ENCODE results near the gene EFCAB9. TPM values are rescaled to one million over a fixed set of nuclear protein-coding genes. Genes with fewer than 3 reads are reported as not detected.

Gene EFCAB9
- total RNA-seq, 1 experiment from 2014 or later = not detected

- Histone ChIP-seq H3K27me3 (ENCODE audit: insufficient read depth, low read length) (no peaks in the 10 kb centered on the region), H3T11ph (ENCODE audit: low read length) (no peak overlapping the region), H4K91ac (ENCODE audit: insufficient read length, low read depth, low read length) (no peak overlapping the region), H2BK5ac (ENCODE audit: insufficient read length, low read length) (no peak overlapping the region), H2AK5ac (ENCODE audit: insufficient read length, low read length) (no peak overlapping the region), H3K56ac (ENCODE audit: insufficient read length, low read depth, low read length) (no peak overlapping the region), H2BK20ac (ENCODE audit: low read depth, low read length, poor library complexity, severe bottlenecking) (no peak overlapping the region), H4K20me1 (ENCODE audit: control insufficient read depth, insufficient read depth, insufficient read length) (no peaks in the 10 kb centered on the region), H3K4ac (ENCODE audit: low read depth, low read length) (no peak overlapping the region), H3K9me3 (ENCODE audit: control insufficient read depth, low read depth, low read length) (no peaks in the 10 kb centered on the region), H2BK15ac (ENCODE audit: low read depth, low read length) (no peak overlapping the region), H4K8ac (replicated peaks; ENCODE audit: insufficient read length, low read depth, low read length) (no peak overlapping the region), H3K4me2 (ENCODE audit: insufficient read depth, insufficient read length, low read length) (no peak overlapping the region), H3K18ac (ENCODE audit: insufficient read length, low read depth, low read length) (no peak overlapping the region), H2BK12ac (ENCODE audit: insufficient read length, low read depth, low read length) (no peak overlapping the region), H2BK120ac (ENCODE audit: low read depth, low read length, poor library complexity, severe bottlenecking) (no peak overlapping the region), H4K5ac (ENCODE audit: insufficient read length, low read depth, low read length) (no peak overlapping the region), H3K4me1 (ENCODE audit: insufficient read depth, low read length) (no peaks in the 10 kb centered on the region), H3K9ac (ENCODE audit: extremely low read depth, insufficient read length, low read length) (no peak overlapping the region), H3K14ac (ENCODE audit: insufficient read depth, low read length) (no peak overlapping the region; the same call in 1 of the 2 replicates), H2AFZ (ENCODE audit: low read length) (no peak overlapping the region), H3K23me2 (ENCODE audit: insufficient read length, low read depth, low read length, poor library complexity, severe bottlenecking) (no peaks in the 10 kb centered on the region), H3K23ac (ENCODE audit: insufficient read length, low read depth, low read length) (no peak overlapping the region), H3K79me2 (ENCODE audit: insufficient read depth, low read length) (no peaks in the 10 kb centered on the region), H3K79me1 (ENCODE audit: insufficient read depth, low read depth, low read length, poor library complexity, severe bottlenecking) (no peaks in the 10 kb centered on the region), H3K27ac (ENCODE audit: insufficient read length, low read depth, low read length) (no peak overlapping the region)
- Mint-ChIP-seq H3K4me3 (no peak overlapping the region), H3K36me3 (ENCODE audit: insufficient read depth in 1 of 3, low read depth in 3 of 3) (peaks cover 0 to 2% (median 0%) of the 10 kb centered on the region in 3 experiments; a peak in 1 of 7 replicates), H3K4me1 (peaks cover 18% of the 10 kb centered on the region in 2 experiments), H3K9me3 (no peaks in the 10 kb centered on the region), H3K27me3 (ENCODE audit: low read depth) (no peaks in the 10 kb centered on the region), H3K27ac (peak overlapping the region in 2 of 3 experiments; percentile 39 to 52; a peak in 2 of 7 replicates)
- TF ChIP-seq, protein P1, sequence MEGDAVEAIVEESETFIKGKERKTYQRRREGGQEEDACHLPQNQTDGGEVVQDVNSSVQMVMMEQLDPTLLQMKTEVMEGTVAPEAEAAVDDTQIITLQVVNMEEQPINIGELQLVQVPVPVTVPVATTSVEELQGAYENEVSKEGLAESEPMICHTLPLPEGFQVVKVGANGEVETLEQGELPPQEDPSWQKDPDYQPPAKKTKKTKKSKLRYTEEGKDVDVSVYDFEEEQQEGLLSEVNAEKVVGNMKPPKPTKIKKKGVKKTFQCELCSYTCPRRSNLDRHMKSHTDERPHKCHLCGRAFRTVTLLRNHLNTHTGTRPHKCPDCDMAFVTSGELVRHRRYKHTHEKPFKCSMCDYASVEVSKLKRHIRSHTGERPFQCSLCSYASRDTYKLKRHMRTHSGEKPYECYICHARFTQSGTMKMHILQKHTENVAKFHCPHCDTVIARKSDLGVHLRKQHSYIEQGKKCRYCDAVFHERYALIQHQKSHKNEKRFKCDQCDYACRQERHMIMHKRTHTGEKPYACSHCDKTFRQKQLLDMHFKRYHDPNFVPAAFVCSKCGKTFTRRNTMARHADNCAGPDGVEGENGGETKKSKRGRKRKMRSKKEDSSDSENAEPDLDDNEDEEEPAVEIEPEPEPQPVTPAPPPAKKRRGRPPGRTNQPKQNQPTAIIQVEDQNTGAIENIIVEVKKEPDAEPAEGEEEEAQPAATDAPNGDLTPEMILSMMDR (conservative IDR thresholded peaks at IDR 0.05) = no peak
- no CpG with 5 or more reads among the region's 15 CpGs for WGBS (ENCODE audit: extremely low coverage, insufficient read length, low lambda C conversion rate)
- no peak for DNase-seq
Measured at GRCh38 chr5:172144931-172145869, 48.8 kb upstream of the EFCAB9 start.

All from H9 (cell line).